HTERT RPE-1 (cell line): ENCODE data around the gene NTRK2.

ENCODE experiments used
- in situ Hi-C: fragments of 300-500 bp; cut with MboI; formaldehyde crosslinking; loops from 4 replicates; pipeline ENCODE4 v1.14.3; 2020; ENCODE audit warnings: low sequenced_read_pairs

Gene NTRK2

DNA sequence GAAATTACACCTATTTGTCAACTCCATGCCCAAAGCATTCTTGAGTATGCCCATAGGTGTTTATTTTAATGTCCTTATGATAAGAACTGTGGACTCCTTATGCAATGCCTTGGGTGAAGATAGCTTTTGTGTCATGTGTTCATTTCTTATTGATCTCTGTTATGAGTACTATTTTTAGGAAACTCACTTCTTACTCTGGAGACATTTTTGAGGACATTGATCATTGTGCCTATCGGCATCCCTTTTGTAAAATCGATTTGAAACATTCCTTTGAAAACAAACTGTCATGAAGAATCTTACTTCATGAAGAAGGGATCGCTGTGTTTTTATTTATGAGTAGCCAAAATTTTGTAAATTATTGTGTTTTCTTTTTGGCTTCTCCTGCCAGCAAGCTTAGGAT, 257.3 kb downstream of the NTRK2 start:
- in situ Hi-C loops: no loop called here

- in situ Hi-C loops: no loop called here
Observed at GRCh38 chr9:84928419-84928818, 258.9 kb downstream of the NTRK2 start.

DNA sequence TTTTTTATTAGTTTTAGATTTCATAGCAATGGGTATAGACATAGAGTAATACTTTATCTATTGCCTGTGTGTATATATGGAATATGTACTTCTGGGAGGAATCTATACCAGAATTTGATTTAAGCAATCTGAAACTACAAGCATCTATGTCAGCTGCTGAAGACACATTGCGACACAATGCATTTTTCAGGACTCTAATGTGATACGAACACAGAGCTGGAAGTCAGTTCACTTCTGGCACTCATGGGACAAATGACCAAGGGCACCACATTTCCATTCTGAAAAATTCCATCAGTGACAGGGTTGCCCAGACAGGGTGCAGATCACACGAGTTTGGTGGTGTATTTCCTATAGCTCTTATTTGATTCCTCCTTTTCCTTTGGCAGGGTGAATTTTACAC, 259.5 kb downstream of the NTRK2 start:
- in situ Hi-C loops: no loop called here

- in situ Hi-C loops: no loop called here
Observed at GRCh38 chr9:84932915-84933527, 263.5 kb downstream of the NTRK2 start.

DNA sequence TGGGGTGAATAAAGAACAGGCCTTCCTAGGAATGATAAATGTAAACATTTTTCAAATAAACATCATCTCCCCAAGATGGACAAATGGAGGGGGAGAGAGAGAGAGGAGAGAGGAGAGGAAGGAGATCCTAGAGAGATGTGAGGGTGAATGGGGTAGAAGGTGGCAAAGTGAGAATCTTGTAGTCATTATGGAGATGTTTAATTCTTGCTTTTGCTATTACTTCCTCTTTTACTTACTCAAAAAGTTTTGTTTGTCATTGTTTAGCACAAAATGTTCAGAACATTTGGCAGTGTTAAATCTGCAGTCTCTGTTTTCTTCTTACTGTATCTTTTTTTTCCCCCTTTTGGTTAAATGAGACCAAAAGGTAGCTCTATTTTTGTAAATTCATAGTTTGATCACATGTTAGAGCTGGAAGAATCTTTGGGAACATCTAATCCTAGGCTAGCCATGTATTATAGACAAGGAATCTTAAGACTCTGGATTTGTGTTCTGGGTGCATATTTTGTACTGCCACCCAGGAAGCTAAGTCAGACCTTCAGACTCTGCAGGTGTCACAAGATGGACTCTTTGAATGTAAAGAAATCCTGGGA, 266.1 kb downstream of the NTRK2 start:
- in situ Hi-C loops: no loop called here

- in situ Hi-C loops: no loop called here
Observed at GRCh38 chr9:84937180-84937579, 267.7 kb downstream of the NTRK2 start.

DNA sequence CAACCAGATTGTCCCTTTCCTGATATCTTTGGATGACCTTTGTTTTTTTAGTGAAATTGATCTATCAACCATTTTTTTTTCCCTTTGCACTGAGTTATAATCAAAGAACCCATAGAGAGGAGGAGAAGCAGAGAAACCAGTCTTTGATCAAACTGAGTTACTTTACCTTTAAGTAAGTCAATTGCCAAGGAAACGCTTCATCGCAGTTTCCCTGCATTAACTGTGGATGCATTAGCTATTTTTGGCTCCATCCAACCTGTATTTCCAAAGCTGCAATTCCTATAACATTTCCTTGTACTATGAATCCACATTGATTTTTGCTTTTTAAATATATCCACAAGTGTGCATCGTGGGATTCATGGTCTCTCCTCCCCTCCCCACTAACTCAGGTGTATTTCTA, 268.1 kb downstream of the NTRK2 start:
- in situ Hi-C loops: no loop called here

DNA sequence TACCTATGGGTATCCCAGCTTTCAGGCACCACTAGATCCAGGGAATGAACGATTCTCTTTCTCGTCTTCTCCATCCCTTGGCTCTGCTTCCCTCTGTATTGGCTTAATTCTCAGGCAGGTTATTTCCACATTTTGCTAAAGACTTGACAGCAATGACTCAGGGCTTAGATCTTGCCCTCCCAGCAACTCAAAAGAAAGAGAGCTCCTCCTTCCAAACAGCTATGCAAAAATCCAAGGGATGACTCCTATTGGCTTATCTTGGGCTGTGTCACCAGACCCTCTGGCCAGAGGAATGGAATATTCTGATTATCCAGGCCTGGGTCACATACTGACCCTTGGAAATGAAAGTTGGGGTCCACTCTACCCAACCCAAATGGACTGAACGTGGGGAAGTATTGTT, 270.2 kb downstream of the NTRK2 start:
- in situ Hi-C loops: no loop called here

- in situ Hi-C loops: no loop called here
Observed at GRCh38 chr9:84940294-84940693, 270.8 kb downstream of the NTRK2 start.

DNA sequence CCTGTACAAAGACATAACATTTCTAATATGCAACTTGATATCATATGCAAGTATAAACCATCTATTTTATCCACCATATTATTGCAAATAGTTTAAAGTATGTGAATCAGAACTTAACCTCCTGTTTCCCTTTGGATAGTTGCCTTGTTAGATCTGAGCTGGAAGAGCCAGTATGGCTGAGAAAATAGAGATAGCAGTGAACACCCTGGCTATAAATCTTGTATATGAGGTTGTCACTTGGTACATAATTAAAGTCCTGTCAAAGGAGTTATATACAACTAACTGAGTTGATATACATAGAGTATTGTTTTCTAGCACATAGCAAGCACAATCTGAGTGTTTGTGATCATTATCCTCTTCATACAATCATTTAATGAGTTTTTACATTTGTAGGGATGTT, 272.3 kb downstream of the NTRK2 start:
- in situ Hi-C loops: no loop called here

GRCh38 chr9:84943482-84944050, 274.0 kb downstream of the NTRK2 start:
- in situ Hi-C loops: no loop called here

GRCh38 chr9:84945878-84946538, 276.5 kb downstream of the NTRK2 start:
- in situ Hi-C loops: no loop called here

DNA sequence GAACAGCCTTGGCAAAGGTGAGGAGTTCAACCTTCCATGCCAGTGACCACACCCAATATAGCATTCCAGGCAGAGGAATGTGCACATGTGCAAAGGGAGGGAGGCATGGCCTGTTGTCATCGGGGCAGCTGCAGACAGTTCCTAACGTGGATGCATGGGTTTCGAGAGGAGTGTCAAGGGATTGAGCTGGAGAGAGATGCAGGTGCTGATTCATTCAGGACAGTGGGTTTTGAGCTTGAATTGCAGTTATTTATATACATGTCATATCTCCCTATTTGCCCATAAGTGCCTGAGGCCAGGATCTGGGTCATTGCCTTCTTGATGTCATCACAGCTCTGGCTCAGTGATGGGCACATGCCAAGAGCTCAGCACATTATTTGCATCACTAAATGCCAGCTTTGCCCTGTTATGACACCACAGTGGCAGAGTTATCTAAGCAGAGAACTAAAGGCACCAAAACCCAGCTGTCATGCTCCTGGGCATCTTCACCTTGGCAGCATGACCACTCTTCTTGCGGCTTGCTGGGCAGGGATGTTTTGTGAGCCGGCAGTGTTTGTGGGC, 278.0 kb downstream of the NTRK2 start:
- in situ Hi-C loops: no loop called here

DNA sequence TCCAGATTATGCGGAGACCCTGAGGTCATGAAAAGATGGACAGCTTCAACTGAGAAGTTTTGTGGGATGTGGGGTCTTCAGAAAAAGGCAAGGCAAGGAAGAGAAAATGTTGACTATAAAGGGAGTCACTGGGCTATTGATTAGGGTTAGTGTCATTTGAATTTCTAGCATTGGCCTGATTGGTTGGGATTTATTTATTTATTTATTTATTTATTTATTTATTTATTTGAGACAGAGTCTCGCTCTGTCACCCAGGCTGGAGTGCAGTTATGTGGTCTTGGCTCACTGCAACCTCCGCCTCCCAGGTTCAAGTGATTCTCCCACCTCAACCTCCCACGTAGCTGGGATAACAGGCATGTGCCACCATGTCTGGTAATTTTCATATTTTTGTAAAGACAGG, 279.7 kb downstream of the NTRK2 start:
- in situ Hi-C loops: no loop called here

DNA sequence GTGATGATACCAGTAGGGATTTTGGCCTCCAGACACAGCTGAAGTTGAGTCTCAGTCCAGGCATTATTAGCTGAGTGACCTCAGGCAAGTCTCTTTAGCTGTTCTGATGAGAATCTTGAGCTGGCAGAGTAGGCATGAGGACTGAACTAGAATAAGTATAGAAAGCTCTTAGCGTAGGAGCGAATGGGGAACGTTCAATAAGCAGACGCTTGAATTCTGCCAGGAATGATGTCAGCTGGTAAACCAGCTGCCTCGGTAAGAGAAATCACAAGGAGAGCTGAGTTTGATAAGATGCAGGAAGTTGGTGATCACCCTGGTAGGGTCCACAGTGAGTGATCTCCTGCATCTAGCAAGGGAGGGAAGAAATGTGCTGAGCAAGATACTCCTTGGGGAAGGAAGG, 280.4 kb downstream of the NTRK2 start:
- in situ Hi-C loops: no loop called here

DNA sequence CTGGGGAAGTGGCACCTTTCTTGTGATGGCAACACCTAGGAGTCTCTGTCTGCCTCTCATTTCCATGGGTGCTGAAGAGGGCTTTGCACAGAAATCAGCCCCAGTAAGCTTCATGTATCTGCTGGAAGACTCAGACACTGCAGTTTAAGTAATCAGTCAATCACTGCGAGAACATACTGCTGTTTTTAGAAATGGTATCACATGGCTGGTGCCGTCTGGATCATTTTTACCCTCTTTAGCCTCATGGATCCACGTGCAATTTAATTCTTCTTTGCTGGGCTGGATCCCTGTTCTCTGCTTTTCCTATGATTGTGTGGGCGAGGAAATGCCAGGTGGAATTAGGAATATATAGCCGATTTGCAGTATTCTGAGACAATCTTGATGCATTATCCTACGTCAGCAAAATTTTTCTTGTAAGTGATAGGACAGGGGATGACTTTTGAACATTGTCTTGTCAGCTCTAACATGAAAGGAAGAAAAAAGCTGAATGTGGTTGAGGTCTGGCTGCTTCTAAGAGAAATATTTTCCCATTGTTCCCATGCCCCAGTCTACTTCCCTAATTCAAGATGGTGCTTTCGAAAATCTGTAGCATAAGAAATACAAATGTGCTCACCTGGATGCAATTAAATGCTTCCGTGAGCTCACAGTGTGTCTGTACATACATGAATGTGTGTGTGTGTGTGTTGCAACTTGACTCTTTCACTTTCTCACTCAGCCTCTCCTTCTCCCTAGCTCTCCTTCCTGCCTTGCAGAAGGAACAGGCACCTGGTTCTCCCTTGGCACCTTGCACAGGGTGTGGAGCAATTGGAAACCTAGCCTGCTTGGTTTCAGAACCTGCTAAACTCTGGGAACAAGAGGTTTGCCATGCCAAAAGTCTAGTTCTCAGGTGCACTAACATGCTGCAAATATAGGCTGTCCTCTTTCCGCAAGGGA, 281.6 kb downstream of the NTRK2 start:
- in situ Hi-C loops: no loop called here

- in situ Hi-C loops: no loop called here
Observed at GRCh38 chr9:84953252-84953773, 283.8 kb downstream of the NTRK2 start.

GRCh38 chr9:84953797-84954705, 284.5 kb downstream of the NTRK2 start:
- in situ Hi-C loops: no loop called here

- in situ Hi-C loops: no loop called here
Observed at GRCh38 chr9:84955155-84955554, 285.6 kb downstream of the NTRK2 start.

DNA sequence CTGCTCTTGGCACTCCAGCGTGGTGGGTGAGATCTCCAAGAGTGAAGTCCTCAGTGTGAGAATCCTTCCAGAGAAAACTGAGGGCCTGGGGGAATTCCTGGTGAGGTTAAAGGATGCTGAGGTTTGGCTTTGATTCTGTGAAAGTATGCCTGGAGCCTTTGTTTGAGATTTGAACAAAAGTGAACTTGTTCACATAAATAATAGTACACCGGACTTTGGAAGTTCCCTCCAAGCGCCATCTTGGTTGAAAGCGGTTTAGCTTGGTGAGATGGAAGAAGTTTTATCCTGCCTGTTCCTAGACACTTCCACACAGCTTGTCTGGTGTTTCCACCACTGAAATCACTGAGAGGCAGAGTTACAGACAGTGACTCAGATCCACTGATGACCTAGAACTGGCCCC, 286.4 kb downstream of the NTRK2 start:
- in situ Hi-C loops: no loop called here
